Right lobe of liver (tissue), 4 donors: ENCODE results near the gene RAB11FIP4.

Experiments used
- POLR2A ChIP-seq: fragments of 450-650 bp; IDR thresholded peaks from one replicate; pipeline ENCODE4 v1.6.1; 2017; ENCODE audit warnings: antibody characterized with exemption, mild to moderate bottlenecking
- TF ChIP-seq, protein P1 (sequence below), 4 donors: fragments of 200-600 bp in 3 of 4; fragments of 450-650 bp in 1 of 4; IDR thresholded peaks; one replicate each; pipeline versions ENCODE4 v1.5.1 to v1.8.0; 2016 to 2022; ENCODE audit warnings: antibody characterized with exemption in 4 of 4, mild to moderate bottlenecking in 2 of 4
- donor health status: DM: no; HTN: no; CAD: no.
- donor health status: DM: no; HTN: no; CAD: no.
- donor health status: DM: no; HTN: yes; CAD: no.

GRCh38 chr17:31357839-31358394 lies 33.6 kb upstream of the RAB11FIP4 start:
- TF ChIP-seq POLR2A: no peak
- TF ChIP-seq, protein P1, sequence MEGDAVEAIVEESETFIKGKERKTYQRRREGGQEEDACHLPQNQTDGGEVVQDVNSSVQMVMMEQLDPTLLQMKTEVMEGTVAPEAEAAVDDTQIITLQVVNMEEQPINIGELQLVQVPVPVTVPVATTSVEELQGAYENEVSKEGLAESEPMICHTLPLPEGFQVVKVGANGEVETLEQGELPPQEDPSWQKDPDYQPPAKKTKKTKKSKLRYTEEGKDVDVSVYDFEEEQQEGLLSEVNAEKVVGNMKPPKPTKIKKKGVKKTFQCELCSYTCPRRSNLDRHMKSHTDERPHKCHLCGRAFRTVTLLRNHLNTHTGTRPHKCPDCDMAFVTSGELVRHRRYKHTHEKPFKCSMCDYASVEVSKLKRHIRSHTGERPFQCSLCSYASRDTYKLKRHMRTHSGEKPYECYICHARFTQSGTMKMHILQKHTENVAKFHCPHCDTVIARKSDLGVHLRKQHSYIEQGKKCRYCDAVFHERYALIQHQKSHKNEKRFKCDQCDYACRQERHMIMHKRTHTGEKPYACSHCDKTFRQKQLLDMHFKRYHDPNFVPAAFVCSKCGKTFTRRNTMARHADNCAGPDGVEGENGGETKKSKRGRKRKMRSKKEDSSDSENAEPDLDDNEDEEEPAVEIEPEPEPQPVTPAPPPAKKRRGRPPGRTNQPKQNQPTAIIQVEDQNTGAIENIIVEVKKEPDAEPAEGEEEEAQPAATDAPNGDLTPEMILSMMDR (IDR thresholded peaks at IDR 0.05): no peak
